Sigmoid colon (tissue), 3 donors: ENCODE measurements around the gene SYNDIG1L.

Experiments
- POLR2A ChIP-seq, 2 donors: fragments of 450-650 bp; IDR thresholded peaks; one replicate each; pipeline ENCODE4 v1.6.1; 2016; ENCODE audit warnings: antibody characterized with exemption in 2 of 2, mild to moderate bottlenecking in 2 of 2, moderate library complexity in 2 of 2
- TF ChIP-seq, protein P1 (sequence below), 4 experiments: fragments of 450-650 bp in 3 of 4; fragments of 200-600 bp in 1 of 4; IDR thresholded peaks; one replicate each; pipeline ENCODE4 v1.5.1; 2016 to 2019; ENCODE audit warnings: antibody characterized with exemption in 4 of 4, mild to moderate bottlenecking in 3 of 4, moderate library complexity in 2 of 4

DNA sequence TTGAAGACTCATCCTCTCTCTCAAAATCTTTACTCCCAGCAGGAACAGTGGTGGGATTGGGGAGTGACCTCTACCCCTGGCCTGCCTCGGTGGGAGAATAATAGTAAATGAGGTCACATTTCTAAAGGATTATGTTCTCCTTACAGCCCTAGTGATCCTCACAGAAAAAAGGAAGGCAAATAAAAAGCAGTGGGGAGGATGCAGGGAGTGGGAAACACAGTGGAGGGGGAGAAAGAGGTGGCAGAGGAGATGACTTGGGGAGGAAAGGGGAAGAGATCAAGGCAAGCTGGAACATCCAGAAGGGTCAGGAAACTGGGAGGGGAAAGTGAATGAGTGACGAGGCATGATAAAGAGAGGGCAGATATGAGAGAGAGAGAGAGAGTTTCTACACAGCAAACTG is 8.3 kb upstream of the SYNDIG1L start:
- TF ChIP-seq, protein P1, sequence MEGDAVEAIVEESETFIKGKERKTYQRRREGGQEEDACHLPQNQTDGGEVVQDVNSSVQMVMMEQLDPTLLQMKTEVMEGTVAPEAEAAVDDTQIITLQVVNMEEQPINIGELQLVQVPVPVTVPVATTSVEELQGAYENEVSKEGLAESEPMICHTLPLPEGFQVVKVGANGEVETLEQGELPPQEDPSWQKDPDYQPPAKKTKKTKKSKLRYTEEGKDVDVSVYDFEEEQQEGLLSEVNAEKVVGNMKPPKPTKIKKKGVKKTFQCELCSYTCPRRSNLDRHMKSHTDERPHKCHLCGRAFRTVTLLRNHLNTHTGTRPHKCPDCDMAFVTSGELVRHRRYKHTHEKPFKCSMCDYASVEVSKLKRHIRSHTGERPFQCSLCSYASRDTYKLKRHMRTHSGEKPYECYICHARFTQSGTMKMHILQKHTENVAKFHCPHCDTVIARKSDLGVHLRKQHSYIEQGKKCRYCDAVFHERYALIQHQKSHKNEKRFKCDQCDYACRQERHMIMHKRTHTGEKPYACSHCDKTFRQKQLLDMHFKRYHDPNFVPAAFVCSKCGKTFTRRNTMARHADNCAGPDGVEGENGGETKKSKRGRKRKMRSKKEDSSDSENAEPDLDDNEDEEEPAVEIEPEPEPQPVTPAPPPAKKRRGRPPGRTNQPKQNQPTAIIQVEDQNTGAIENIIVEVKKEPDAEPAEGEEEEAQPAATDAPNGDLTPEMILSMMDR (IDR thresholded peaks at IDR 0.05): no peak
- TF ChIP-seq POLR2A (IDR thresholded peaks at IDR 0.05): no peak
